NOMO-1 treated with DMSO at 0.1 percent for 48 hours (cell line): ENCODE data around the gene SLC22A12.
"Not testable (repeated sequence)": the region's sequence is repeated elsewhere in the genome, so short reads cannot be mapped to it uniquely, and the experiment has no call there.

Source experiments
- DNase-seq: peaks from one replicate; lab custom pipeline; 2025; ENCODE audit not compliant: unreplicated experiment; lab: John Stamatoyannopoulos, UW

SLC22A12 gene

GRCh38 chr11:64590763-64591221 is at the start of gene SLC22A12:
Gene SLC22A12 (plus strand): TSS chr11:64591220. CDS start chr11:64591557, 337 bp downstream.
- no peak for DNase-seq

- DNase-seq: no peak
Measured at GRCh38 chr11:64542172-64543125, 48.6 kb upstream of the SLC22A12 start.

- DNase-seq: no peak
Measured at GRCh38 chr11:64543818-64544217, 47.2 kb upstream of the SLC22A12 start.

GRCh38 chr11:64544616-64545296 is 46.3 kb upstream of the SLC22A12 start:
- DNase-seq: no peak

DNA sequence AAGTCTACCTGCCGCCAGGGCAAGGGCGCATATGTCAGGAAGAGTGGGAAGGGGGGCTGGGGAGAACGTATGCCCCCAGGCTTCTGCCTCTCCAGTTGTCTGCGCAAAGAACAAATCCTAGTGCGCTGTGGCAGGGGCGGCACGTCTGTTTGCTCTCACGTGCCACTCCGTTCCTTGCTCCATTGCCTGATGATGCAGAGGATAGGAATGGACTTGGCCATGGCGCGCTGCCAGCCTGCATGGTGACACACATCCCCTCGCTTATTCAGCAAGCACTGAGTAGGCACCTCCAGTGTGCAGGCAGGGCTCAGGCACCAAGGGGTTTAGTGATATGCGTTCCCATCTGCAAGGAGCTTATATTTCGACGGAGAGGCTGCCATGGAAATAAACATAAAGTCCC is 45.4 kb upstream of the SLC22A12 start:
- DNase-seq: no peak

DNA sequence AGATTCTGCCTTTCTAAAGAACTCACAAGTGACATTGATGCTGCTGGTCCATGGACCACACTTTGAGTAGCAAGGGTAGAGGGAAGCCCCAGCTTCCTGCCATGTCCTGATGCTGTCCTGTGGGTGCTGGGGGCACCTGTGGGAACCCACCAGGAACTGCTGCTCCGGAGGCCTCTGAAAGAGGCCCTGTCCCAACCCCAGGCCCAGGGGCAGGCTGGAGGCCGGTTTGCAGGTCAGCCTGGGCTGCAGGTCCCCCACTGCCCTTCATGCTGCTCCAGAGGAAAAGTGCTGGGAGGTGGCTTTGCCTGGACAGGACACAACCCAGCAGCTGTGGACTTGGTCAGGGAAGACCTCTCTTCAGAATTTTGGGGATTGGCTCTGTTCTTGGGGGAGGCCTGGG is 44.8 kb upstream of the SLC22A12 start:
- no peak for DNase-seq

- DNase-seq: no peak
Measured at GRCh38 chr11:64546600-64546999, 44.4 kb upstream of the SLC22A12 start.

GRCh38 chr11:64549969-64550368 is 41.1 kb upstream of the SLC22A12 start:
- DNase-seq: no peak

- no peak for DNase-seq
Measured at GRCh38 chr11:64553554-64554201, 37.3 kb upstream of the SLC22A12 start.

- DNase-seq: no peak
Measured at GRCh38 chr11:64556044-64556720, 34.8 kb upstream of the SLC22A12 start.

GRCh38 chr11:64556721-64557250 is 34.2 kb upstream of the SLC22A12 start:
- no peak for DNase-seq

- no peak for DNase-seq
Measured at GRCh38 chr11:64558065-64558745, 32.8 kb upstream of the SLC22A12 start.

DNA sequence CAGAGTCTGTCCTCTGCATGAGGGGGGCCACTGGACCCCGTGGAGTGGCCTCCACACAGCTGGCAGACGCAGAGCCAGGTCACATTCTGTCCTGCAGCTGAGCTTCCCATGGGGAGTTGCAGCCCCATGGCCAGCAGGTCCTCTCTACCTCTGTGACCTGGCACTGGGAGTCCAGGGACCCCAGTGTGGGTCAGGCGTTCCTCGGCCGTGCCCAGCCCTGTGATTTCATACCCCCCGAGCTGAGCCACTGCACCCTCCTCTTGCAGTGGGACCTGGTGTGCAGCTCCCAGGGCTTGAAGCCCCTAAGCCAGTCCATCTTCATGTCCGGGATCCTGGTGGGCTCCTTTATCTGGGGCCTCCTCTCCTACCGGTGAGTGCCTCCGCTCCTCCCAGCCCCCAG is 32.2 kb upstream of the SLC22A12 start:
- no peak for DNase-seq

- no peak for DNase-seq
Measured at GRCh38 chr11:64559351-64560138, 31.5 kb upstream of the SLC22A12 start.

DNA sequence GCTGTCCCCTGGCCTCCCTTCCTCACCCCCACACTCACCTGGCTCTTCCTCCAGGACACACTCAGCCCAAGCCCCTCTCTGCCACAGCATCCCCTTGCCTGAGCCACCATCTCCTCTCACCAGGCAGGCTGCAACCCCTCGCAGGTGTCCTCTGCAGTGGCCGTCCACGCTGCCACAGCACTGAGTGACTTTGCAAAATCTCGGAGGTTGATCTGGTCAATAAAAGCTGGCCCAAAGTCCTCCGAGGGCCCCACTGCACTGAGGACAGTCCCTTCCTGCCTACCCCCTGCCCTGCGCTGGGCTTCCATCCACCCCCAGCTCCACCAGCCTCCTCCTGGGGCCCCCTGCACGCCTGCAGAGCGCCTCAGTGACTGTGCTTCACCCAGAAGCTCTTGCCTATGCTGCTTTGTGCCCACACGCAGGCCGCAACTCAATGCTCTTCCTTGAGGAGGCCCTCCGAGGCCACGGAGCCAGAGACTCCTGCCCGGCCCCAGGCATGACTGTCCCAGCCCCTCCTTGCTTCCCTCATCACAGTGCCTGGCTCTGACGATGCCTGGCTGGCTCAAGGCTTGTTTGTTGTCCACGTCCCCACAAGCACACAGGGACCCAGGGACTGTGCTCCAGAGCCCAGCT is 30.8 kb upstream of the SLC22A12 start:
- DNase-seq: no peak

DNA sequence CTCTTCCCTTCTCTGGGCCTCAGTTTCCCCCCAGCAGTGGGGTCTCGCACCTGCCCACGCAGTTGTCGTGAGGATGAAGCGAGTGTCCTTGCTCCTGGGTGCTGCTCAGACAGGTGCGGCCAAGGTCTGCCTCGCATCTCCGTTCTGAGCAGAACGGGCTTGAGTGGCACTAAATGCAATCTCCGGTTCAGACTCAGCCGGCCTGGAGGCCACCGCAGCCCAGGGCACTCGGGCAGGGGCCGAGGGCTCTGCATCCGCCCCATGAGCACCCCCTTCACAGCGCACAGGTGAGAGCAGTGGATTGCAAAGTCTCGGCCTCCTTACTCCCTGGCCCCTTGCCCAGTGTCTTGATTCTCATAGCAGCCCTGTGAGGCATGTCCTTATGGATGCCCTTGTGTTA is 30.1 kb upstream of the SLC22A12 start:
- DNase-seq: no peak

DNA sequence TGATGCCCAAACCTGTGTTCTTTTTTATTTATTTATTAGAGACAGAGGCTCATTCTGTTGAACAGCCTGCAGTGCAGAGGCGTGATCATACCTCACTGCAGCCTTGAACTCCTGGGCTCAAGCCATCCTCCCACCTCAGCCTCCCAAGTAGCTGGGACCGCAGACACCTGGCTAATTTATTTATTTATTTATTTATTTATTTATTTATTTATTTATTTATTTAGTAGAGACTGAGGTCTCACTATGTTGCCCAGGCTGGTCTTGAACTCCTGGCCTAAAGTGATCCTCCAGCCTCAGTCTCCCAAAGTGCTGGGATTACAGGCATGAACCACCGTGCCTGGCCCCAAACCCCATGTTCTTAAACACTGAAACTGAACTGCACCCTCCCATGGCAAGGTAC is 29.6 kb upstream of the SLC22A12 start:
- not testable (repeated sequence) for DNase-seq

- no peak for DNase-seq
Measured at GRCh38 chr11:64561984-64562722, 28.9 kb upstream of the SLC22A12 start.
